AG04450 (cell line): ENCODE measurements around the gene ASGR1. TPM values are rescaled to one million over a fixed set of nuclear protein-coding genes. Genes with fewer than 3 reads are reported as not detected.

Experiments
- CTCF ChIA-PET: fragments of 300-600, 350-600 bp; formaldehyde crosslinking; extraction: SDS; loops from one replicate; lab custom pipeline; 2022; ENCODE audit warnings: antibody characterized with exemption, inconsistent platforms; lab: Charles Lee
- POLR2A ChIA-PET: fragments of 350-600 bp; formaldehyde crosslinking; extraction: SDS; loops from one replicate; lab custom pipeline; 2021; ENCODE audit warnings: antibody characterized with exemption, inconsistent platforms; lab: Yijun Ruan, JAX
- DNase-seq: peaks from one replicate; pipeline ENCODE4 v3.0.0-alpha.2; 2011; ENCODE audit warnings: low read depth, low spot score
- H3K27ac ChIP-seq: one replicate; pipeline ENCODE4 v1.5.1; 2012; ENCODE audit warnings: low read depth, low read length, control low read depth
- H3K27me3 ChIP-seq: one replicate; pipeline ENCODE4 v1.6.0; 2012; ENCODE audit warnings: low read length; ENCODE audit not compliant: control insufficient read depth, insufficient read depth
- H3K4me3 ChIP-seq: 2 replicates; pipeline ENCODE4 v1.5.1; 2011; ENCODE audit warnings: mild to moderate bottlenecking, low read depth, low read length, control low read depth
- H3K9me3 ChIP-seq: 2 replicates; pipeline ENCODE4 v1.5.1; 2012; ENCODE audit warnings: low read length; ENCODE audit not compliant: control insufficient read depth, insufficient read depth
- CTCF ChIP-seq: IDR thresholded peaks from 2 replicates; pipeline ENCODE4 v1.5.1; 2011; ENCODE audit warnings: low read depth, low read length, control low read depth, inconsistent platforms
- polyA plus RNA-seq: library from polyadenylated mRNA; depleted of rRNA; stranded (reverse); fragments of >200 nt; gene quantifications from 2 replicates; pipeline ENCODE4 v1.2.3, GENCODE V29; 2011

ASGR1 gene
- polyA plus RNA-seq, 1 experiment, result 1.1 TPM

GRCh38 chr17:7191069-7191468, 11.9 kb upstream of the ASGR1 start:
- no peaks in the 10 kb centered on the region for H3K27me3 ChIP-seq
- no peak for TF ChIP-seq CTCF
- ChIA-PET CTCF (interaction anchor here (0.7 to 1.1 kb wide), 2 partner anchors 14 to 138 kb away, joined by 5 to 8 read pairs; no protein-coding TSS in a partner anchor), POLR2A (interaction anchor here (0.6 kb wide), 1 partner anchor 61 kb away, joined by 3 read pairs; the partner anchor contains the start of genes CTDNEP1 and ELP5)
- H3K27ac ChIP-seq, result no peak overlapping the region
- DNase-seq, result no peak
- no peaks in the 10 kb centered on the region for H3K9me3 ChIP-seq
- H3K4me3 ChIP-seq, result no peak overlapping the region

GRCh38 chr17:7190276-7190917, 11.2 kb upstream of the ASGR1 start:
- no peak for TF ChIP-seq CTCF
- DNase-seq, result no peak
- ChIA-PET CTCF (interaction anchor here (0.7 to 1.1 kb wide), 2 partner anchors 13 to 137 kb away, joined by 5 to 8 read pairs; no protein-coding TSS in a partner anchor), POLR2A (interaction anchor here (0.6 kb wide), 1 partner anchor 61 kb away, joined by 3 read pairs; the partner anchor contains the start of genes CTDNEP1 and ELP5)
- no peaks in the 10 kb centered on the region for H3K27me3 ChIP-seq
- H3K27ac ChIP-seq, result no peak overlapping the region
- no peak overlapping the region for H3K4me3 ChIP-seq
- H3K9me3 ChIP-seq, result no peaks in the 10 kb centered on the region

- Histone ChIP-seq H3K9me3 (no peaks in the 10 kb centered on the region), H3K27me3 (no peaks in the 10 kb centered on the region), H3K27ac (no peak overlapping the region), H3K4me3 (no peak overlapping the region)
- no peak for DNase-seq
- ChIA-PET CTCF (interaction anchor here (0.7 to 1.0 kb wide), 2 partner anchors 8 to 140 kb away, joined by 3 read pairs; no protein-coding TSS in a partner anchor), POLR2A (interaction anchor here (0.7 kb wide), 1 partner anchor 13 kb away, joined by 3 read pairs; no protein-coding TSS in a partner anchor)
- peak; percentile 39 for TF ChIP-seq CTCF
These were observed 7.1 kb upstream of the ASGR1 start for GRCh38 chr17:7186241-7186640.

GRCh38 chr17:7184647-7185046, 5.5 kb upstream of the ASGR1 start:
- no peak overlapping the region for H3K27ac ChIP-seq
- ChIA-PET CTCF (interaction anchor here (0.7 to 1.2 kb wide), 2 partner anchors 139 to 1225 kb away, joined by 4 to 5 read pairs; no protein-coding TSS in a partner anchor), POLR2A (no interaction called here)
- no peak for TF ChIP-seq CTCF
- H3K4me3 ChIP-seq, result no peak overlapping the region
- no peak for DNase-seq
- no peaks in the 10 kb centered on the region for H3K27me3 ChIP-seq
- H3K9me3 ChIP-seq, result no peaks in the 10 kb centered on the region

GRCh38 chr17:7184091-7184488, 4.9 kb upstream of the ASGR1 start:
- no peak for TF ChIP-seq CTCF
- H3K9me3 ChIP-seq, result no peaks in the 10 kb centered on the region
- no peak overlapping the region for H3K27ac ChIP-seq
- no peak overlapping the region for H3K4me3 ChIP-seq
- no peaks in the 10 kb centered on the region for H3K27me3 ChIP-seq
- POLR2A ChIA-PET, result no interaction called here
- no peak for DNase-seq
- CTCF ChIA-PET, result interaction anchor here (0.6 to 0.7 kb wide), 2 partner anchors 405 to 1226 kb away, joined by 4 to 5 read pairs; no protein-coding TSS in a partner anchor
